Activated B cell treated with CpG ODN at 0.5 μM for 24 hours (primary cell): Measurements from ENCODE around the gene SYNE1. TPM values are rescaled to one million over a fixed set of nuclear protein-coding genes. Genes with fewer than 3 reads are reported as not detected.
"Not testable (repeated sequence)": the region's sequence is repeated elsewhere in the genome, so short reads cannot be mapped to it uniquely, and the experiment has no call there.

Experiments
- ATAC-seq: fragments of 200-7000 bp; cut with Tn5 transposase; one replicate; pipeline ENCODE4 v1.10.0; 2021; ENCODE audit warnings: low read depth, mild to moderate bottlenecking, moderate library complexity
- CTCF ChIA-PET: fragments of 350-600 bp; sonication (Branson Sonifier 250); formaldehyde crosslinking; loops from one replicate; lab custom pipeline; 2021; ENCODE audit warnings: antibody characterized with exemption; lab: Charles Lee
- POLR2A ChIA-PET: fragments of 350-600 bp; sonication (Branson Sonifier 250); formaldehyde crosslinking; loops from one replicate; lab custom pipeline; 2021; ENCODE audit warnings: antibody characterized with exemption; lab: Charles Lee
- DNase-seq: peaks from one replicate; pipeline ENCODE4 v3.0.0; 2022
- H3K27ac Mint-ChIP-seq: one replicate; pipeline ENCODE4 v1.8.0; 2020; ENCODE audit warnings: mixed read lengths
- H3K27me3 Mint-ChIP-seq: one replicate; pipeline ENCODE4 v1.8.0; 2021; ENCODE audit warnings: mixed read lengths
- H3K36me3 Mint-ChIP-seq: one replicate; pipeline ENCODE4 v1.8.0; 2021; ENCODE audit warnings: low read depth, mixed read lengths
- H3K4me1 Mint-ChIP-seq: one replicate; pipeline ENCODE4 v1.8.0; 2021; ENCODE audit warnings: mixed read lengths
- H3K4me3 Mint-ChIP-seq: one replicate; pipeline ENCODE4 v1.8.0; 2020; ENCODE audit warnings: mild to moderate bottlenecking, mixed read lengths
- H3K9me3 Mint-ChIP-seq: one replicate; pipeline ENCODE4 v1.8.0; 2020; ENCODE audit warnings: mixed read lengths
- CTCF ChIP-seq: fragments of 200-600 bp; IDR thresholded peaks from one replicate; pipeline ENCODE4 v1.8.0; 2022; ENCODE audit warnings: antibody characterized with exemption, mild to moderate bottlenecking
- intact Hi-C: fragments of 100-400 bp; cut with micrococcal nuclease; formaldehyde crosslinking; loops from one replicate; pipeline ENCODE4 v1.15.1; 2024
- total RNA-seq: library from RNA; stranded (reverse); gene quantifications from 2 replicates; pipeline ENCODE4 v1.2.3, GENCODE V29; 2022

SYNE1 gene
- total RNA-seq, 1 donor from 2014 or later: 74.9 TPM

GRCh38 chr6:152571943-152572337 lies 65.2 kb downstream of the SYNE1 start:
- no peaks in the 10 kb centered on the region for H3K9me3 Mint-ChIP-seq
- H3K36me3 Mint-ChIP-seq: no peaks in the 10 kb centered on the region
- ATAC-seq: no peak
- intact Hi-C loops: no loop called here
- POLR2A ChIA-PET: no interaction called here
- no peak overlapping the region for H3K4me3 Mint-ChIP-seq
- H3K27me3 Mint-ChIP-seq: no peaks in the 10 kb centered on the region
- no peak overlapping the region for H3K27ac Mint-ChIP-seq
- CTCF ChIA-PET: no interaction called here
- no peaks in the 10 kb centered on the region for H3K4me1 Mint-ChIP-seq
- TF ChIP-seq CTCF: no peak
- no peak for DNase-seq

- no peaks in the 10 kb centered on the region for H3K27me3 Mint-ChIP-seq
- no peaks in the 10 kb centered on the region for H3K36me3 Mint-ChIP-seq
- intact Hi-C loops: no loop called here
- H3K27ac Mint-ChIP-seq: no peak overlapping the region
- no peak for DNase-seq
- no peak for TF ChIP-seq CTCF
- CTCF ChIA-PET: no interaction called here
- no peak for ATAC-seq
- POLR2A ChIA-PET: no interaction called here
- no peak overlapping the region for H3K4me3 Mint-ChIP-seq
- H3K9me3 Mint-ChIP-seq: no peaks in the 10 kb centered on the region
- no peaks in the 10 kb centered on the region for H3K4me1 Mint-ChIP-seq
Measured at GRCh38 chr6:152571089-152571488, 66.1 kb downstream of the SYNE1 start.

DNA sequence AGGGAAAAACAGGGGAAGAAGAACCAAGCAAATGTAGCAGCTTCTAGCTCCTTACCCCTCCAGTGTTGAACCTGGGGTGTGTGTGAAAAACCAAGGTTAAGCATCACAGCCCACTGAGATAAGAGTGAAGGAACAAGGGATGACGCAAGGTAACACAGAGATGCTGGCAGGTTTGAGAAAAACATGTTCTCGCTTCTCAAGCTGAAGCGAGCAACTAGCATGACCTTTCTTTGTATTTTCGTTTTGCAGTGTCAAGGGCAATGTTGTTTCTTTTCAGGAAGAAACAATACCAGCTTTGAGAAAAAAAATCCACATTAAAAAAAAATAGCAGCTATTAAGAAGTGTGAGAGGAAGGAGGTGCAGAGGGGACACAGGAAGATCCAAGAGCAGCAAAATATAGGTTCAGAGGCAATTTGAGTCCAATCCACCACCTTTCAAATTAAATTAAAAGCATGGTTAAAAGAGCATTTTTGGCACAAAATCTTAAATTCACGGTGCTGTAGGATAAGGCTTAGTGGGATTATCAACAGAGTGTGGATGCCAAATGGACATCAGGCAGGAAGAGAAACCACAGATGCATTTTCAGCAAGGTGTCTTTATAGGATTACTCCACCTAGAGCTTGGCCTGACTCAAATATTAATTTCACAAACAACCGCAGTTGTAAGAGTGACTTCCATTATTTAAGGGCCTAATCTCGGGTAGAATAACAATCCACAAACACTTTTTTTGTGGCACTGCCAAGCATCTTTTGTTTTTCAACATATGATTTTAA lies 70.9 kb downstream of the SYNE1 start:
- CTCF ChIA-PET: no interaction called here
- Mint-ChIP-seq H3K9me3 (no peaks in the 10 kb centered on the region), H3K27ac (no peak overlapping the region), H3K27me3 (no peaks in the 10 kb centered on the region), H3K4me1 (no peaks in the 10 kb centered on the region), H3K36me3 (no peaks in the 10 kb centered on the region), H3K4me3 (no peak overlapping the region)
- DNase-seq (no peak), ATAC-seq (no peak)
- intact Hi-C loops: no loop called here
- POLR2A ChIA-PET: no interaction called here
- TF ChIP-seq CTCF: no peak

DNA sequence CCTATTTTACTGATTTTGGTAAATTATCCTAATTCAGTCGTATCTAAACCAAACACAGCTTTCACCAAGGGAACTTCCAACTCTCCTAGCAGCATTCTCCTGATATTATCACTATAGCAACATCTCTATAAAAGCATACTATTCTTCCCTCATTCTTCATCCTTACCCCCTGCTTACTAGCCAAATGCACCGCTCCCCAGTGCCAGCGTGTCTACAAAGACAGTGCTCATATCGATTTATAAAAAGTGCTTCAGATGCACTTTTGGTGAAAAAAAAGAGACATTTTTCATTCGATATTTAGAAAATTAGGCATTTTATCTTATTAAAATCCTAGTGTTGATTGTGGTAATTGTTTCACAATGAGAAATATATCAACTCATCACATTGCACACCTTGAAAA lies 74.0 kb downstream of the SYNE1 start:
- DNase-seq (no peak), ATAC-seq (no peak)
- H3K4me1 Mint-ChIP-seq: no peaks in the 10 kb centered on the region
- intact Hi-C loops: no loop called here
- no peak overlapping the region for H3K27ac Mint-ChIP-seq
- no peaks in the 10 kb centered on the region for H3K36me3 Mint-ChIP-seq
- no peak for TF ChIP-seq CTCF
- H3K27me3 Mint-ChIP-seq: peaks cover 2% of the 10 kb centered on the region
- ChIA-PET CTCF (no interaction called here), POLR2A (no interaction called here)
- H3K9me3 Mint-ChIP-seq: no peaks in the 10 kb centered on the region
- H3K4me3 Mint-ChIP-seq: no peak overlapping the region

DNA sequence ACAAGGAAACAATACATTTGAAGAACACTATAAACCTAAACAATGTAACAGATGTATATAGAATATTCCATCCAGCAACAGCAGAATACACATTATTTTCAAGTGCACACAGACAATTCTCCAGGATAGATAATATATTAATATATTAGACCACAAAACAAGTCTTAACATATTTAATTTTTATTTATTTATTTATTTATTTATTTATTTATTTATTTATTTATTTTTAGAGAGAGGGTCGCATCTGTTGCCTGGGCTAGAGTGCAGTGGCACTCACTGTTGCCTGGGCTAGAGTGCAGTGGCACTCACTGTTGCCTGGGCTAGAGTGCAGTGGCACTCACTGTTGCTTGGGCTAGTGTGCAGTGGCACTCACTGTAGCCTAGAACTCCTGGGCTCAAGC lies 78.4 kb downstream of the SYNE1 start:
- H3K4me3 Mint-ChIP-seq, H3K27ac Mint-ChIP-seq, DNase-seq, H3K27me3 Mint-ChIP-seq, H3K4me1 Mint-ChIP-seq, ATAC-seq, POLR2A ChIA-PET, intact Hi-C loops, H3K36me3 Mint-ChIP-seq, CTCF ChIA-PET: not testable (repeated sequence)
- peaks cover 10% of the 10 kb centered on the region for H3K9me3 Mint-ChIP-seq

GRCh38 chr6:152557502-152557901 lies 79.7 kb downstream of the SYNE1 start:
- Mint-ChIP-seq H3K27ac (no peak overlapping the region), H3K36me3 (no peaks in the 10 kb centered on the region), H3K27me3 (peaks cover 2% of the 10 kb centered on the region), H3K4me1 (no peaks in the 10 kb centered on the region), H3K9me3 (peaks cover 10% of the 10 kb centered on the region), H3K4me3 (no peak overlapping the region)
- CTCF ChIA-PET: no interaction called here
- ATAC-seq (no peak), DNase-seq (no peak)
- POLR2A ChIA-PET: no interaction called here
- TF ChIP-seq CTCF: no peak
- intact Hi-C loops: no loop called here
